NCI-H2196 (cell line): Measurements from ENCODE around the gene SLC30A5.
"Not testable (repeated sequence)": the region's sequence is repeated elsewhere in the genome, so short reads cannot be mapped to it uniquely, and the experiment has no call there.

ENCODE experiments used
- DNase-seq: peaks from one replicate; lab custom pipeline; 2025; ENCODE audit not compliant: unreplicated experiment; lab: John Stamatoyannopoulos, UW

Gene SLC30A5

GRCh38 chr5:69093771-69094482, at the start of gene SLC30A5:
Gene SLC30A5, plus strand, starts transcription at chr5:69094014. Its CDS starts 242 bp downstream, at chr5:69094256.
- peak; percentile 91 for DNase-seq

GRCh38 chr5:69045213-69045612, 48.6 kb upstream of the SLC30A5 start:
- DNase-seq: not testable (repeated sequence)

- peak; percentile 3 for DNase-seq
Measured at GRCh38 chr5:69046375-69046957, 47.3 kb upstream of the SLC30A5 start.

GRCh38 chr5:69048230-69048629, 45.6 kb upstream of the SLC30A5 start:
- no peak for DNase-seq

GRCh38 chr5:69049151-69049550, 44.7 kb upstream of the SLC30A5 start:
- DNase-seq: no peak

- no peak for DNase-seq
Measured at GRCh38 chr5:69049796-69050195, 44.0 kb upstream of the SLC30A5 start.

- DNase-seq: no peak
Measured at GRCh38 chr5:69050214-69050613, 43.6 kb upstream of the SLC30A5 start.

GRCh38 chr5:69052181-69052580, 41.6 kb upstream of the SLC30A5 start:
- DNase-seq: no peak

GRCh38 chr5:69074664-69075521, 18.9 kb upstream of the SLC30A5 start:
- DNase-seq: no peak

- no peak for DNase-seq
Measured at GRCh38 chr5:69075522-69076179, 18.2 kb upstream of the SLC30A5 start.

GRCh38 chr5:69078921-69079540, 14.8 kb upstream of the SLC30A5 start:
- no peak for DNase-seq

GRCh38 chr5:69079556-69079955, 14.3 kb upstream of the SLC30A5 start:
- no peak for DNase-seq

- no peak for DNase-seq
Measured at GRCh38 chr5:69083412-69083811, 10.4 kb upstream of the SLC30A5 start.

- DNase-seq: no peak
Measured at GRCh38 chr5:69084195-69084594, 9.6 kb upstream of the SLC30A5 start.

- DNase-seq: no peak
Measured at GRCh38 chr5:69084903-69085302, 8.9 kb upstream of the SLC30A5 start.

- DNase-seq: no peak
Measured at GRCh38 chr5:69086206-69086605, 7.6 kb upstream of the SLC30A5 start.

GRCh38 chr5:69088006-69088405, 5.8 kb upstream of the SLC30A5 start:
- not testable (repeated sequence) for DNase-seq

- DNase-seq: no peak
Measured at GRCh38 chr5:69090158-69090557, 3.7 kb upstream of the SLC30A5 start.

- no peak for DNase-seq
Measured at GRCh38 chr5:69091771-69092170, 2.0 kb upstream of the SLC30A5 start.

GRCh38 chr5:69092969-69093368, 845 bp upstream of the SLC30A5 start:
- no peak for DNase-seq

GRCh38 chr5:69099302-69099701, 5.5 kb downstream of the SLC30A5 start:
- DNase-seq: no peak
